A673 (cell line): Measurements from ENCODE around the gene ELFN2. TPM values are rescaled to one million over a fixed set of nuclear protein-coding genes. Genes with fewer than 3 reads are reported as not detected.

Experiments used
- BruUV-seq: library from RNA; stranded (reverse); fragments of 400-500 nt; replicated peaks from 2 replicates; lab custom pipeline; 2021; lab: Mats Ljungman, UMichigan
- CTCF ChIA-PET: fragments of 300-600 bp; sonication (Branson Sonifier 250); formaldehyde crosslinking; loops from one replicate; lab custom pipeline; 2022; ENCODE audit warnings: antibody characterized with exemption; lab: Charles Lee
- POLR2A ChIA-PET: fragments of 300-600 bp; sonication (Branson Sonifier 250); formaldehyde crosslinking; loops from one replicate; lab custom pipeline; 2022; ENCODE audit warnings: antibody characterized with exemption; ENCODE audit not compliant: low non-redundant PET; lab: Charles Lee
- DNase-seq: peaks from one replicate; pipeline ENCODE4 v3.0.0-alpha.2; 2015; ENCODE audit warnings: low spot score
- H3K27ac ChIP-seq: fragments of 200-600 bp; sonication (generic); 2 replicates; pipeline ENCODE4 v1.5.1; 2016; ENCODE audit warnings: mixed run types, low read depth, mild to moderate bottlenecking, mixed read lengths, antibody characterized with exemption, low read length; ENCODE audit not compliant: poor library complexity, severe bottlenecking
- H3K27me3 ChIP-seq: fragments of 200-600 bp; sonication (generic); replicated peaks from 2 replicates; pipeline ENCODE4 v1.6.1; 2017; ENCODE audit warnings: mixed run types, low read depth, mild to moderate bottlenecking, mixed read lengths, antibody characterized with exemption, low read length; ENCODE audit not compliant: insufficient read depth, poor library complexity
- H3K36me3 ChIP-seq: fragments of 200-600 bp; sonication (generic); 2 replicates; pipeline ENCODE4 v1.6.1; 2016; ENCODE audit warnings: mixed run types, mild to moderate bottlenecking, mixed read lengths, antibody characterized with exemption, low read length; ENCODE audit not compliant: insufficient read depth, poor library complexity, severe bottlenecking
- H3K4me1 ChIP-seq: fragments of 200-600 bp; sonication (generic); 2 replicates; pipeline ENCODE4 v1.6.1; 2017; ENCODE audit warnings: mixed run types, mild to moderate bottlenecking, mixed read lengths, antibody characterized with exemption, low read length; ENCODE audit not compliant: insufficient read depth, poor library complexity, severe bottlenecking
- H3K4me3 ChIP-seq: fragments of 200-600 bp; sonication (generic); 2 replicates; pipeline ENCODE4 v1.5.1; 2016; ENCODE audit warnings: low read depth, mixed run types, mild to moderate bottlenecking, mixed read lengths, low read length; ENCODE audit not compliant: poor library complexity, severe bottlenecking
- H3K9me3 ChIP-seq: fragments of 200-600 bp; sonication (generic); 2 replicates; pipeline ENCODE4 v1.6.1; 2016; ENCODE audit warnings: mixed run types, low read depth, mild to moderate bottlenecking, mixed read lengths, antibody characterized with exemption, low read length; ENCODE audit not compliant: poor library complexity, severe bottlenecking
- CTCF ChIP-seq: fragments of 300-800, 200-600 bp; sonication (generic); conservative IDR thresholded peaks from 2 replicates; pipeline ENCODE4 v1.5.1; 2017; ENCODE audit warnings: low read depth, mild to moderate bottlenecking, antibody characterized with exemption, low read length, moderate library complexity, mixed read lengths
- EZH2 ChIP-seq: fragments of 200-600 bp; sonication (generic); IDR thresholded peaks from 2 replicates; pipeline ENCODE4 v1.6.1; 2017; ENCODE audit warnings: borderline replicate concordance, low read depth, mild to moderate bottlenecking, mixed read lengths, antibody characterized with exemption, low read length; ENCODE audit not compliant: poor library complexity, severe bottlenecking
- intact Hi-C: fragments of 100-400 bp; cut with micrococcal nuclease; formaldehyde crosslinking; loops from one replicate; pipeline ENCODE4 v1.10.0; 2022; ENCODE audit not compliant: unreplicated experiment
- total RNA-seq: library from RNA; stranded (reverse); gene quantifications from 2 replicates; pipeline ENCODE4 v1.2.3, GENCODE V29; 2021

Gene ELFN2
- total RNA-seq, 1 experiment from 2014 or later = not detected

GRCh38 chr22:37431801-37432707 lies 4.8 kb upstream of the ELFN2 start:
- no peak overlapping the region for H3K27ac ChIP-seq
- CTCF ChIA-PET = interaction anchor here (0.6 kb wide), 1 partner anchor 46 kb away, joined by 4 read pairs; no protein-coding TSS in a partner anchor

GRCh38 chr22:37431366-37431765 lies 4.1 kb upstream of the ELFN2 start:
- no peak overlapping the region for H3K4me3 ChIP-seq
- CTCF ChIA-PET = no interaction called here
- H3K4me1 ChIP-seq = no peaks in the 10 kb centered on the region
- H3K27ac ChIP-seq = no peak overlapping the region
- DNase-seq = no peak
- TF ChIP-seq CTCF (no peak), EZH2 (no peak)
- BruUV-seq = no TSS peak
- peaks cover 10% of the 10 kb centered on the region for H3K9me3 ChIP-seq
- intact Hi-C loops = no loop called here
- peaks cover 25% of the 10 kb centered on the region for H3K27me3 ChIP-seq
- H3K36me3 ChIP-seq = no peaks in the 10 kb centered on the region
- POLR2A ChIA-PET = no interaction called here

More at GRCh38 chr22:37431801-37432707, 4.8 kb upstream of the ELFN2 start:
- Histone ChIP-seq H3K4me3 (no peak overlapping the region), H3K27me3 (peaks cover 18% of the 10 kb centered on the region), H3K36me3 (no peaks in the 10 kb centered on the region), H3K4me1 (no peaks in the 10 kb centered on the region), H3K9me3 (peaks cover 10% of the 10 kb centered on the region)
- no peak for TF ChIP-seq EZH2
- TF ChIP-seq CTCF = no peak
- intact Hi-C loops = no loop called here
- POLR2A ChIA-PET = no interaction called here
- no TSS peak for BruUV-seq
- peak; percentile 72 for DNase-seq

DNA sequence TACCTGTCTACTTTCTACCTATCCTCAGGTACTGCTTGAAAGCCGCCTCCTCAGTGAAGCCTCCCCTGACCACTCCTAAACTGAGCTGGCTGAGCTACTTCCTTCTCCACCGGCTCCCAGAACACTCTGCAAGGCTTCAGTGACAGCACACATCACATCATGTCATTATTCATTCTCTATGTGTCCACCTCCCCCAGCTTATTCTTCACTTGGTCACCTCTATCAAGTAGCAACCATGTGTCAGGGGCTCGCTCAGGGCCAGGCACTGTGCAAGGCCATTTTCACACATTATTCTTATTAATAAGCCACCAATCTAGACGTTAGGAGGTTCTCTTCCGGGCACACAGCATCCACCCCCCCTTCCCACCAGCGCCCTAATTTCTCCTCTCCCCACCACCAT lies 3.7 kb upstream of the ELFN2 start:
- intact Hi-C loops = no loop called here
- TF ChIP-seq CTCF (no peak), EZH2 (no peak)
- Histone ChIP-seq H3K27ac (no peak overlapping the region), H3K4me1 (no peaks in the 10 kb centered on the region), H3K4me3 (no peak overlapping the region), H3K9me3 (peaks cover 10% of the 10 kb centered on the region), H3K36me3 (no peaks in the 10 kb centered on the region), H3K27me3 (peaks cover 30% of the 10 kb centered on the region)
- no TSS peak for BruUV-seq
- ChIA-PET POLR2A (no interaction called here), CTCF (no interaction called here)
- no peak for DNase-seq
